ENCODE results near the gene TGIF2. TPM values are rescaled to one million over a fixed set of nuclear protein-coding genes. Genes with fewer than 3 reads are reported as not detected.

Gene TGIF2
- total RNA-seq, 1 donor from 2014 or later: 29.2 TPM

GRCh38 chr20:36574366-36575135 lies 1.2 kb downstream of the TGIF2 start:
- H3K36me3 Mint-ChIP-seq (ENCODE audit: unreplicated experiment): no peaks in the 10 kb centered on the region
- TF ChIP-seq, protein P1, sequence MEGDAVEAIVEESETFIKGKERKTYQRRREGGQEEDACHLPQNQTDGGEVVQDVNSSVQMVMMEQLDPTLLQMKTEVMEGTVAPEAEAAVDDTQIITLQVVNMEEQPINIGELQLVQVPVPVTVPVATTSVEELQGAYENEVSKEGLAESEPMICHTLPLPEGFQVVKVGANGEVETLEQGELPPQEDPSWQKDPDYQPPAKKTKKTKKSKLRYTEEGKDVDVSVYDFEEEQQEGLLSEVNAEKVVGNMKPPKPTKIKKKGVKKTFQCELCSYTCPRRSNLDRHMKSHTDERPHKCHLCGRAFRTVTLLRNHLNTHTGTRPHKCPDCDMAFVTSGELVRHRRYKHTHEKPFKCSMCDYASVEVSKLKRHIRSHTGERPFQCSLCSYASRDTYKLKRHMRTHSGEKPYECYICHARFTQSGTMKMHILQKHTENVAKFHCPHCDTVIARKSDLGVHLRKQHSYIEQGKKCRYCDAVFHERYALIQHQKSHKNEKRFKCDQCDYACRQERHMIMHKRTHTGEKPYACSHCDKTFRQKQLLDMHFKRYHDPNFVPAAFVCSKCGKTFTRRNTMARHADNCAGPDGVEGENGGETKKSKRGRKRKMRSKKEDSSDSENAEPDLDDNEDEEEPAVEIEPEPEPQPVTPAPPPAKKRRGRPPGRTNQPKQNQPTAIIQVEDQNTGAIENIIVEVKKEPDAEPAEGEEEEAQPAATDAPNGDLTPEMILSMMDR (IDR thresholded peaks at IDR 0.05): no peak
- H3K9me3 Mint-ChIP-seq (ENCODE audit: unreplicated experiment): no peaks in the 10 kb centered on the region
- peak overlapping the region; percentile 89 for H3K27ac Mint-ChIP-seq (ENCODE audit: unreplicated experiment)
- peak overlapping the region; percentile 89 for H3K4me3 Mint-ChIP-seq (ENCODE audit: unreplicated experiment)
- H3K27me3 Mint-ChIP-seq (ENCODE audit: unreplicated experiment): no peaks in the 10 kb centered on the region
- peaks cover 40% of the 10 kb centered on the region for H3K4me1 Mint-ChIP-seq (ENCODE audit: unreplicated experiment)
- no peak for DNase-seq (ENCODE audit: extremely low spot score, unreplicated experiment)

DNA sequence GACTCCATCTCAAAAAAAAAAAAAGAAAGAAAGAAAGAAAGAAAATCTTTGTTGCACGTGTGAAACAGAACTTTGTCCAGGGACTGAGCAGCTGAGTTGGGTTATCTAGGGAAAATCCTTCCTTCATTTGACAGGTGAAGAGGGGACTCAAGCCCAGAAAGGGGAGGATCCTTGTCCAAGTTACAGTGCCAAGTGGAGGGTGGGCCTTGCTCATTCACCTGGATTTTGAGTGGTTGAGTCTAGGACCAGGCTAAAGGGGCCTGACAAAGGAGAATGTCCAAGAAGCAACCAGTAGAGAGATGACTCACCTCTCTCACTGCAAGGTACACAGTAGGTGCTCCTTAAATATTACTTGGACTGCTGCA lies 2.7 kb downstream of the TGIF2 start:
- peaks cover 9% of the 10 kb centered on the region for H3K36me3 Mint-ChIP-seq (ENCODE audit: unreplicated experiment)
- peak overlapping the region; percentile 89 for H3K4me3 Mint-ChIP-seq (ENCODE audit: unreplicated experiment)
- peak overlapping the region; percentile 89 for H3K27ac Mint-ChIP-seq (ENCODE audit: unreplicated experiment)
- peaks cover 36% of the 10 kb centered on the region for H3K4me1 Mint-ChIP-seq (ENCODE audit: unreplicated experiment)
- no peaks in the 10 kb centered on the region for H3K27me3 Mint-ChIP-seq (ENCODE audit: unreplicated experiment)
- DNase-seq (ENCODE audit: extremely low spot score, unreplicated experiment): no peak
- TF ChIP-seq, protein P1 (IDR thresholded peaks at IDR 0.05): no peak
- no peaks in the 10 kb centered on the region for H3K9me3 Mint-ChIP-seq (ENCODE audit: unreplicated experiment)

DNA sequence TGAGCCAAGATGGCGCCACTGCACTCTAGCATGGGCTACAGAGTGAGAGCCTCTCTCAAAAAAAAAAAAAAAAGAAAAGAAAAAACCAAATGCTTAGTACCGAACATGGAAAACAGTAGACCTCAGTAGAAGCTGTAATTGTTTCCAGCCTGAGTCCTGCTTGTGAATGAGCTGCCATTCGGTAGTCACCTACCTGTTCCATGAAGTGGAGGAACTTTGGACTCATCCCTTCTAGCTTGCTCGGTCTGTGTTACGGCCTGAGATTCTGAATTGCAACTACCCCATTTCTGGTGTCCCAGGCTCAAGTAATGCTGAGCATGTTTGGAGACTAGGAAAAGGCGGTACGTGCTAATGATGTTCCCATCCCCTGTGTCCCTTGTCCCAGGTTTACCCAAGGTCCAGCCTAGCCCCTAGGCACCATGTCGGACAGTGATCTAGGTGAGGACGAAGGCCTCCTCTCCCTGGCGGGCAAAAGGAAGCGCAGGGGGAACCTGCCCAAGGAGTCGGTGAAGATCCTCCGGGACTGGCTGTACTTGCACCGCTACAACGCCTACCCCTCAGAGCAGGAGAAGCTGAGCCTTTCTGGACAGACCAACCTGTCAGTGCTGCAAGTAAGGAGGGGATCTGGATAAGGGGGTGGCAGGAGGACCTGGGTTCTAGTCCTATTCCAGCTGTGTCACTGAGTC lies 5.1 kb downstream of the TGIF2 start:
- Mint-ChIP-seq H3K27ac (ENCODE audit: unreplicated experiment) (no peak overlapping the region), H3K4me3 (ENCODE audit: unreplicated experiment) (no peak overlapping the region), H3K9me3 (ENCODE audit: unreplicated experiment) (no peaks in the 10 kb centered on the region), H3K36me3 (ENCODE audit: unreplicated experiment) (peaks cover 16% of the 10 kb centered on the region), H3K27me3 (ENCODE audit: unreplicated experiment) (no peaks in the 10 kb centered on the region), H3K4me1 (ENCODE audit: unreplicated experiment) (peaks cover 25% of the 10 kb centered on the region)
- no peak for DNase-seq (ENCODE audit: extremely low spot score, unreplicated experiment)
- TF ChIP-seq, protein P1 (IDR thresholded peaks at IDR 0.05): no peak

- H3K27ac Mint-ChIP-seq (ENCODE audit: unreplicated experiment): no peak overlapping the region
- DNase-seq (ENCODE audit: extremely low spot score, unreplicated experiment): no peak
- no peak overlapping the region for H3K4me3 Mint-ChIP-seq (ENCODE audit: unreplicated experiment)
These were observed 6.7 kb downstream of the TGIF2 start for GRCh38 chr20:36579996-36580545.

More at GRCh38 chr20:36579996-36580545, 6.7 kb downstream of the TGIF2 start:
- Mint-ChIP-seq H3K27me3 (ENCODE audit: unreplicated experiment) (no peaks in the 10 kb centered on the region), H3K36me3 (ENCODE audit: unreplicated experiment) (peaks cover 19% of the 10 kb centered on the region), H3K9me3 (ENCODE audit: unreplicated experiment) (no peaks in the 10 kb centered on the region), H3K4me1 (ENCODE audit: unreplicated experiment) (peaks cover 27% of the 10 kb centered on the region)
- TF ChIP-seq, protein P1 (IDR thresholded peaks at IDR 0.05): no peak
